ENCODE measurements around the gene CNTNAP5. TPM values are rescaled to one million over a fixed set of nuclear protein-coding genes. Genes with fewer than 3 reads are reported as not detected.

The CNTNAP5 gene
- total and polyA plus RNA-seq, 5 experiments from 2014 or later = not detected

- Mint-ChIP-seq H3K9me3 (peaks cover 0 to 24% (median 4%) of the 10 kb centered on the region in 9 donors), H3K27me3 (no peaks in the 10 kb centered on the region), H3K27ac (no peak overlapping the region), H3K36me3 (no peaks in the 10 kb centered on the region), H3K4me3 (no peak overlapping the region), H3K4me1 (no peaks in the 10 kb centered on the region)
- POLR2A ChIA-PET = no interaction called here
- DNase-seq = no peak
- ATAC-seq = no peak
Observed at GRCh38 chr2:124261456-124261855, 236.4 kb downstream of the CNTNAP5 start.

- no peaks in the 10 kb centered on the region for H3K4me1 Mint-ChIP-seq
- ATAC-seq (no peak), DNase-seq (no peak)
- H3K27ac Mint-ChIP-seq = no peak overlapping the region
- peaks cover 0 to 1% (median 0%) of the 10 kb centered on the region in 3 donors for H3K36me3 Mint-ChIP-seq
- POLR2A ChIA-PET = no interaction called here
- no peaks in the 10 kb centered on the region for H3K27me3 Mint-ChIP-seq
- H3K4me3 Mint-ChIP-seq = no peak overlapping the region
- peaks cover 0 to 14% (median 4%) of the 10 kb centered on the region in 9 donors for H3K9me3 Mint-ChIP-seq
Observed at GRCh38 chr2:124264551-124265091, 239.5 kb downstream of the CNTNAP5 start.

GRCh38 chr2:124267794-124268193 lies 242.7 kb downstream of the CNTNAP5 start:
- ATAC-seq (no peak), DNase-seq (no peak)
- Mint-ChIP-seq H3K27me3 (no peaks in the 10 kb centered on the region), H3K36me3 (peaks cover 0 to 1% (median 0%) of the 10 kb centered on the region in 3 donors), H3K27ac (no peak overlapping the region), H3K4me1 (no peaks in the 10 kb centered on the region), H3K4me3 (no peak overlapping the region), H3K9me3 (peaks cover 0 to 12% (median 2%) of the 10 kb centered on the region in 9 donors)
- POLR2A ChIA-PET = no interaction called here

- Mint-ChIP-seq H3K27ac (no peak overlapping the region), H3K9me3 (peaks cover 0 to 12% (median 2%) of the 10 kb centered on the region in 9 donors), H3K4me3 (no peak overlapping the region), H3K27me3 (no peaks in the 10 kb centered on the region), H3K36me3 (peaks cover 0 to 1% (median 0%) of the 10 kb centered on the region in 3 donors), H3K4me1 (no peaks in the 10 kb centered on the region)
- no peak for ATAC-seq
- POLR2A ChIA-PET = no interaction called here
- no peak for DNase-seq
Observed at GRCh38 chr2:124269348-124269747, 244.3 kb downstream of the CNTNAP5 start.

- DNase-seq (no peak), ATAC-seq (no peak)
- peaks cover 0 to 11% (median 0%) of the 10 kb centered on the region in 9 donors for H3K9me3 Mint-ChIP-seq
- POLR2A ChIA-PET = no interaction called here
- H3K4me1 Mint-ChIP-seq = no peaks in the 10 kb centered on the region
- H3K4me3 Mint-ChIP-seq = no peak overlapping the region
- no peaks in the 10 kb centered on the region for H3K36me3 Mint-ChIP-seq
- H3K27ac Mint-ChIP-seq = no peak overlapping the region
- no peaks in the 10 kb centered on the region for H3K27me3 Mint-ChIP-seq
Observed at GRCh38 chr2:124272261-124272841, 247.3 kb downstream of the CNTNAP5 start.

GRCh38 chr2:124281541-124281940 lies 256.5 kb downstream of the CNTNAP5 start:
- ATAC-seq (no peak), DNase-seq (no peak)
- Mint-ChIP-seq H3K9me3 (peaks cover 0 to 13% (median 7%) of the 10 kb centered on the region in 9 donors), H3K27ac (no peak overlapping the region), H3K4me1 (no peaks in the 10 kb centered on the region), H3K27me3 (no peaks in the 10 kb centered on the region), H3K4me3 (no peak overlapping the region), H3K36me3 (no peaks in the 10 kb centered on the region)
- POLR2A ChIA-PET = no interaction called here

- DNase-seq = no peak
- H3K27me3 Mint-ChIP-seq = no peaks in the 10 kb centered on the region
- H3K36me3 Mint-ChIP-seq = no peaks in the 10 kb centered on the region
- POLR2A ChIA-PET = no interaction called here
- ATAC-seq = no peak
- no peak overlapping the region for H3K4me3 Mint-ChIP-seq
- H3K9me3 Mint-ChIP-seq = peaks cover 0 to 14% (median 7%) of the 10 kb centered on the region in 9 donors
- no peak overlapping the region for H3K27ac Mint-ChIP-seq
- no peaks in the 10 kb centered on the region for H3K4me1 Mint-ChIP-seq
Observed at GRCh38 chr2:124283096-124283495, 258.0 kb downstream of the CNTNAP5 start.

GRCh38 chr2:124286089-124286783 lies 261.1 kb downstream of the CNTNAP5 start:
- POLR2A ChIA-PET = no interaction called here
- Mint-ChIP-seq H3K4me1 (no peaks in the 10 kb centered on the region), H3K27ac (no peak overlapping the region), H3K36me3 (no peaks in the 10 kb centered on the region), H3K4me3 (no peak overlapping the region), H3K9me3 (peaks cover 0 to 14% (median 8%) of the 10 kb centered on the region in 9 donors), H3K27me3 (no peaks in the 10 kb centered on the region)
- DNase-seq (no peak), ATAC-seq (no peak)

GRCh38 chr2:124289060-124289459 lies 264.0 kb downstream of the CNTNAP5 start:
- H3K36me3 Mint-ChIP-seq = no peaks in the 10 kb centered on the region
- H3K27me3 Mint-ChIP-seq = peaks cover 0 to 3% (median 0%) of the 10 kb centered on the region in 5 donors
- ATAC-seq = no peak
- no peak overlapping the region for H3K27ac Mint-ChIP-seq
- H3K4me3 Mint-ChIP-seq = no peak overlapping the region
- no peaks in the 10 kb centered on the region for H3K4me1 Mint-ChIP-seq
- DNase-seq = no peak
- peaks cover 0 to 14% (median 6%) of the 10 kb centered on the region in 9 donors for H3K9me3 Mint-ChIP-seq
- POLR2A ChIA-PET = no interaction called here

- H3K4me1 Mint-ChIP-seq = no peaks in the 10 kb centered on the region
- ATAC-seq (no peak), DNase-seq (no peak)
- peaks cover 0 to 3% (median 0%) of the 10 kb centered on the region in 5 donors for H3K27me3 Mint-ChIP-seq
- no peak overlapping the region for H3K27ac Mint-ChIP-seq
- POLR2A ChIA-PET = no interaction called here
- H3K9me3 Mint-ChIP-seq = peaks cover 0 to 14% (median 7%) of the 10 kb centered on the region in 9 donors
- H3K36me3 Mint-ChIP-seq = no peaks in the 10 kb centered on the region
- H3K4me3 Mint-ChIP-seq = no peak overlapping the region
Observed at GRCh38 chr2:124289615-124290014, 264.5 kb downstream of the CNTNAP5 start.

GRCh38 chr2:124296470-124296869 lies 271.4 kb downstream of the CNTNAP5 start:
- H3K27me3 Mint-ChIP-seq = peaks cover 0 to 12% (median 0%) of the 10 kb centered on the region in 5 donors
- H3K9me3 Mint-ChIP-seq = peaks cover 4 to 29% (median 10%) of the 10 kb centered on the region in 9 donors
- no peak overlapping the region for H3K4me3 Mint-ChIP-seq

GRCh38 chr2:124301915-124302314 lies 276.8 kb downstream of the CNTNAP5 start:
- Mint-ChIP-seq H3K36me3 (peaks cover 0 to 5% (median 0%) of the 10 kb centered on the region in 3 donors), H3K4me3 (no peak overlapping the region), H3K9me3 (peaks cover 3 to 21% (median 15%) of the 10 kb centered on the region in 9 donors), H3K4me1 (no peaks in the 10 kb centered on the region), H3K27me3 (peaks cover 0 to 9% (median 0%) of the 10 kb centered on the region in 5 donors), H3K27ac (no peak overlapping the region)
- POLR2A ChIA-PET = no interaction called here
- DNase-seq = no peak
- no peak for ATAC-seq

More at GRCh38 chr2:124296470-124296869, 271.4 kb downstream of the CNTNAP5 start:
- Mint-ChIP-seq H3K27ac (no peak overlapping the region), H3K36me3 (peaks cover 0 to 5% (median 0%) of the 10 kb centered on the region in 3 donors), H3K4me1 (no peaks in the 10 kb centered on the region)
- POLR2A ChIA-PET = no interaction called here
- DNase-seq = no peak
- no peak for ATAC-seq

GRCh38 chr2:124308319-124309062 lies 283.4 kb downstream of the CNTNAP5 start:
- Mint-ChIP-seq H3K4me3 (no peak overlapping the region), H3K36me3 (no peaks in the 10 kb centered on the region), H3K4me1 (no peaks in the 10 kb centered on the region), H3K27ac (no peak overlapping the region), H3K27me3 (no peaks in the 10 kb centered on the region), H3K9me3 (peaks cover 0 to 9% (median 5%) of the 10 kb centered on the region in 9 donors)
- ATAC-seq (no peak), DNase-seq (no peak)
- POLR2A ChIA-PET = no interaction called here
